ENCODE results near the gene CLTA. TPM values are rescaled to one million over a fixed set of nuclear protein-coding genes. Genes with fewer than 3 reads are reported as not detected.
"Not testable (repeated sequence)": the region's sequence is repeated elsewhere in the genome, so short reads cannot be mapped to it uniquely, and the experiment has no call there.

CLTA gene
- total RNA-seq, 2 experiments from 2014 or later: 165 to 166 TPM

- H3K4me3 Mint-ChIP-seq: no peak overlapping the region
- H3K27ac Mint-ChIP-seq: peak overlapping the region; percentile 79
- peaks cover 30% of the 10 kb centered on the region for H3K4me1 Mint-ChIP-seq
- peaks cover 7% of the 10 kb centered on the region for H3K9me3 Mint-ChIP-seq
- H3K36me3 Mint-ChIP-seq: peaks cover 29% of the 10 kb centered on the region
- no peak for DNase-seq
- H3K27me3 Mint-ChIP-seq: no peaks in the 10 kb centered on the region
Observed at GRCh38 chr9:36218011-36218410, 27.3 kb downstream of the CLTA start.

GRCh38 chr9:36218411-36218901 is 27.7 kb downstream of the CLTA start:
- no peaks in the 10 kb centered on the region for H3K27me3 Mint-ChIP-seq
- H3K9me3 Mint-ChIP-seq: peaks cover 8% of the 10 kb centered on the region
- H3K27ac Mint-ChIP-seq: peak overlapping the region; percentile 79
- H3K36me3 Mint-ChIP-seq: peaks cover 31% of the 10 kb centered on the region
- peak; percentile 16 for DNase-seq
- H3K4me3 Mint-ChIP-seq: peak overlapping the region; percentile 35
- H3K4me1 Mint-ChIP-seq: peaks cover 26% of the 10 kb centered on the region

- H3K27me3 Mint-ChIP-seq: no peaks in the 10 kb centered on the region
- no peak overlapping the region for H3K4me3 Mint-ChIP-seq
- H3K27ac Mint-ChIP-seq: no peak overlapping the region
- H3K9me3 Mint-ChIP-seq: peaks cover 8% of the 10 kb centered on the region
- peaks cover 24% of the 10 kb centered on the region for H3K4me1 Mint-ChIP-seq
- peaks cover 35% of the 10 kb centered on the region for H3K36me3 Mint-ChIP-seq
- DNase-seq: no peak
Observed at GRCh38 chr9:36221667-36222066, 30.9 kb downstream of the CLTA start.

- Mint-ChIP-seq H3K27ac (no peak overlapping the region), H3K9me3 (peaks cover 8% of the 10 kb centered on the region), H3K27me3 (no peaks in the 10 kb centered on the region), H3K4me3 (no peak overlapping the region), H3K36me3 (peaks cover 37% of the 10 kb centered on the region), H3K4me1 (peaks cover 20% of the 10 kb centered on the region)
- no peak for DNase-seq
Observed at GRCh38 chr9:36222449-36222848, 31.7 kb downstream of the CLTA start.

GRCh38 chr9:36237230-36237629 is 46.5 kb downstream of the CLTA start:
- H3K27ac Mint-ChIP-seq: no peak overlapping the region
- no peaks in the 10 kb centered on the region for H3K9me3 Mint-ChIP-seq
- peaks cover 24% of the 10 kb centered on the region for H3K36me3 Mint-ChIP-seq
- H3K27me3 Mint-ChIP-seq: no peaks in the 10 kb centered on the region
- DNase-seq: no peak
- no peaks in the 10 kb centered on the region for H3K4me1 Mint-ChIP-seq
- H3K4me3 Mint-ChIP-seq: no peak overlapping the region

GRCh38 chr9:36239205-36239604 is 48.5 kb downstream of the CLTA start:
- not testable (repeated sequence) for H3K4me3 Mint-ChIP-seq, H3K9me3 Mint-ChIP-seq, H3K27ac Mint-ChIP-seq, H3K27me3 Mint-ChIP-seq, H3K4me1 Mint-ChIP-seq, DNase-seq
- peaks cover 24% of the 10 kb centered on the region for H3K36me3 Mint-ChIP-seq

GRCh38 chr9:36239675-36240074 is 49.0 kb downstream of the CLTA start:
- H3K4me1 Mint-ChIP-seq, H3K9me3 Mint-ChIP-seq, H3K4me3 Mint-ChIP-seq, H3K27ac Mint-ChIP-seq, H3K27me3 Mint-ChIP-seq, DNase-seq: not testable (repeated sequence)
- H3K36me3 Mint-ChIP-seq: peaks cover 24% of the 10 kb centered on the region

GRCh38 chr9:36245906-36246305 is 55.2 kb downstream of the CLTA start:
- Mint-ChIP-seq H3K27ac (no peak overlapping the region), H3K36me3 (peaks cover 3% of the 10 kb centered on the region)

GRCh38 chr9:36247356-36247755 is 56.6 kb downstream of the CLTA start:
- no peaks in the 10 kb centered on the region for H3K27me3 Mint-ChIP-seq

More at GRCh38 chr9:36245906-36246305, 55.2 kb downstream of the CLTA start:
- H3K9me3 Mint-ChIP-seq: no peaks in the 10 kb centered on the region
- DNase-seq: no peak
- no peaks in the 10 kb centered on the region for H3K27me3 Mint-ChIP-seq
- H3K4me1 Mint-ChIP-seq: peaks cover 15% of the 10 kb centered on the region
- no peak overlapping the region for H3K4me3 Mint-ChIP-seq

GRCh38 chr9:36248061-36248460 is 57.3 kb downstream of the CLTA start:
- not testable (repeated sequence) for H3K27me3 Mint-ChIP-seq, H3K4me3 Mint-ChIP-seq, H3K27ac Mint-ChIP-seq

More at GRCh38 chr9:36247356-36247755, 56.6 kb downstream of the CLTA start:
- Mint-ChIP-seq H3K4me3 (no peak overlapping the region), H3K27ac (no peak overlapping the region), H3K9me3 (no peaks in the 10 kb centered on the region), H3K4me1 (peaks cover 20% of the 10 kb centered on the region), H3K36me3 (peaks cover 3% of the 10 kb centered on the region)
- DNase-seq: no peak

GRCh38 chr9:36249189-36249588 is 58.5 kb downstream of the CLTA start:
- Mint-ChIP-seq H3K4me3 (no peak overlapping the region), H3K36me3 (no peaks in the 10 kb centered on the region), H3K9me3 (no peaks in the 10 kb centered on the region), H3K27ac (no peak overlapping the region), H3K27me3 (no peaks in the 10 kb centered on the region), H3K4me1 (peaks cover 20% of the 10 kb centered on the region)
- DNase-seq: no peak

More at GRCh38 chr9:36248061-36248460, 57.3 kb downstream of the CLTA start:
- DNase-seq, H3K9me3 Mint-ChIP-seq, H3K36me3 Mint-ChIP-seq: not testable (repeated sequence)
- peaks cover 20% of the 10 kb centered on the region for H3K4me1 Mint-ChIP-seq

- Mint-ChIP-seq H3K27me3 (no peaks in the 10 kb centered on the region), H3K36me3 (no peaks in the 10 kb centered on the region), H3K4me3 (no peak overlapping the region), H3K4me1 (peaks cover 20% of the 10 kb centered on the region), H3K9me3 (no peaks in the 10 kb centered on the region), H3K27ac (no peak overlapping the region)
- no peak for DNase-seq
Observed at GRCh38 chr9:36250079-36250478, 59.4 kb downstream of the CLTA start.

GRCh38 chr9:36251428-36251827 is 60.7 kb downstream of the CLTA start:
- Mint-ChIP-seq H3K4me1 (peaks cover 22% of the 10 kb centered on the region), H3K27ac (no peak overlapping the region), H3K9me3 (no peaks in the 10 kb centered on the region), H3K27me3 (no peaks in the 10 kb centered on the region), H3K36me3 (no peaks in the 10 kb centered on the region), H3K4me3 (no peak overlapping the region)
- no peak for DNase-seq

- peak; percentile 98 for DNase-seq
- Mint-ChIP-seq H3K4me3 (peak within 1 kb of the TSS; percentile 95), H3K9me3 (no peaks in the 10 kb centered on the region), H3K27me3 (no peaks in the 10 kb centered on the region), H3K27ac (peak within 1 kb of the TSS; percentile 92), H3K36me3 (peaks cover 6% of the 10 kb centered on the region), H3K4me1 (peaks cover 10% of the 10 kb centered on the region)
Observed at GRCh38 chr9:36258208-36258995, 67.7 kb downstream of the CLTA start, which contains the start of gene GNE. GNE (minus strand) TSS chr9:36258448; CDS start chr9:36249355, 9,093 bp downstream.

GRCh38 chr9:36258996-36259533 is 68.3 kb downstream of the CLTA start:
- H3K4me3 Mint-ChIP-seq: peak overlapping the region; percentile 95
- no peaks in the 10 kb centered on the region for H3K27me3 Mint-ChIP-seq
- DNase-seq: no peak
- H3K4me1 Mint-ChIP-seq: peaks cover 10% of the 10 kb centered on the region
- no peaks in the 10 kb centered on the region for H3K9me3 Mint-ChIP-seq
- H3K36me3 Mint-ChIP-seq: peaks cover 6% of the 10 kb centered on the region
- H3K27ac Mint-ChIP-seq: peak overlapping the region; percentile 92
